Measurements from ENCODE around the gene MYO1B. TPM values are rescaled to one million over a fixed set of nuclear protein-coding genes. Genes with fewer than 3 reads are reported as not detected.

Gene MYO1B
- total and polyA plus RNA-seq, 7 experiments from 2014 or later: 0.43 to 14.9 (median 0.54) TPM

GRCh38 chr2:191230174-191230573 lies 15.0 kb upstream of the MYO1B start:
- H3K36me3 ChIP-seq (ENCODE audit: control insufficient read depth in 2 of 3, insufficient read depth in 3 of 3, low read length in 3 of 3): no peaks in the 10 kb centered on the region
- H3K27me3 Mint-ChIP-seq: no peaks in the 10 kb centered on the region
- intact Hi-C loops (cut with micrococcal nuclease): no loop called here
- H3K27ac Mint-ChIP-seq: no peak overlapping the region
- ATAC-seq (no peak), DNase-seq (no peak)
- H3K36me3 Mint-ChIP-seq: no peaks in the 10 kb centered on the region
- H3K4me3 Mint-ChIP-seq: no peak overlapping the region
- no peaks in the 10 kb centered on the region for H3K27me3 ChIP-seq (ENCODE audit: control insufficient read depth in 2 of 2, insufficient read depth in 2 of 2, low read length in 2 of 2)
- H3K9me3 ChIP-seq (ENCODE audit: control insufficient read depth in 2 of 3, low read length in 3 of 3): no peaks in the 10 kb centered on the region
- H3K27ac ChIP-seq (ENCODE audit: low read depth, low read length): no peak overlapping the region
- H3K4me1 Mint-ChIP-seq: no peaks in the 10 kb centered on the region
- H3K4me3 ChIP-seq (ENCODE audit: low read length): no peak overlapping the region
- ChIA-PET CTCF (no interaction called here), POLR2A (no interaction called here)
- no peaks in the 10 kb centered on the region for H3K4me1 ChIP-seq (ENCODE audit: control insufficient read depth in 2 of 2, insufficient read depth in 2 of 2, low read length in 2 of 2)
- peaks cover 0 to 4% (median 0%) of the 10 kb centered on the region in 11 donors for H3K9me3 Mint-ChIP-seq

DNA sequence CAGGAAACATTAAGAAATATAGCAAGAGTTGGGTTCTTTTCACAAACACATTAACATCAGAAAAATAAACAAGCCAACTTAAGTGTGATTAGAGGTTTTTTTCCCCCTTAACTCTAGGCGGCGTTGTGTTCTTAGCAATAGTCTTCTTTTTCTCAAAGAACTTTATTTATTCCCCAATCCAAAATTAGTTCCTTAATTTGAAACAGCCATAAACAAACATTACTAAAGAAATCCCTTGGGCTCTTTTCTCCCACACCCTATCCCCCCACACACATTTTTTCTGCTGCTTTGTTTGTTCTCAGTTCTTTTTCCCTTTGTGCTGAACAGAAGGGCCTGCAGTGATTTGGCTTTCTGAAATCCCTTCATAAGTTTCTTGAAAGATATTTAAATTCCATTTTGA lies 13.2 kb upstream of the MYO1B start:
- Histone ChIP-seq H3K4me1 (ENCODE audit: control insufficient read depth in 2 of 2, insufficient read depth in 2 of 2, low read length in 2 of 2) (no peaks in the 10 kb centered on the region), H3K9me3 (ENCODE audit: control insufficient read depth in 2 of 3, low read length in 3 of 3) (no peaks in the 10 kb centered on the region), H3K36me3 (ENCODE audit: control insufficient read depth in 2 of 3, insufficient read depth in 3 of 3, low read length in 3 of 3) (no peaks in the 10 kb centered on the region), H3K27me3 (ENCODE audit: control insufficient read depth in 2 of 2, insufficient read depth in 2 of 2, low read length in 2 of 2) (no peaks in the 10 kb centered on the region), H3K4me3 (ENCODE audit: low read length) (no peak overlapping the region), H3K27ac (ENCODE audit: low read depth, low read length) (no peak overlapping the region)
- Mint-ChIP-seq H3K4me1 (no peaks in the 10 kb centered on the region), H3K36me3 (no peaks in the 10 kb centered on the region), H3K9me3 (peaks cover 0 to 4% (median 0%) of the 10 kb centered on the region in 11 donors), H3K27me3 (no peaks in the 10 kb centered on the region), H3K27ac (no peak overlapping the region), H3K4me3 (no peak overlapping the region)
- ATAC-seq: no peak
- ChIA-PET POLR2A (no interaction called here), CTCF (no interaction called here)
- intact Hi-C loops (cut with micrococcal nuclease): no loop called here
- no peak for DNase-seq

GRCh38 chr2:191233533-191233932 lies 11.7 kb upstream of the MYO1B start:
- CTCF ChIA-PET: no interaction called here
- H3K4me3 ChIP-seq (ENCODE audit: low read length): no peak overlapping the region

DNA sequence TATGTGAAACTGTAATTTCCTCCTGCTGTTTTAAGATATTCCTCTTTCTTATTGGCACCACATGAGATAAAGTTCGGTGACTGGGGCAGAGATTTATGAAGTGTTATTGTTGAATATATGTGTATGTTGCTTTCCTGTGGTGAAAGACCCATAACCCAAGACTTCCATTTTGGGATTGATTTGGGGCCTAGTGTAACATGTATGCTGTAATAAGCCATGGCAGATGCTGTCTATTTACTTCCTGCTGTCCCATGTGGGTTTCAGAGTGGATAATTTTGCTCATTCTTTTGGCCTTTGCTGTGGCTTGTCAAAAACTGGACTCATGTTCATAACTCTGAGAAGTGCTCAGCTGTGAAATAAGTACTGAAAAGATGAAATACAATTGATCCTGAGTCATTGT lies 10.8 kb upstream of the MYO1B start:
- no peak for DNase-seq
- no peaks in the 10 kb centered on the region for H3K36me3 Mint-ChIP-seq
- no peaks in the 10 kb centered on the region for H3K27me3 Mint-ChIP-seq
- H3K4me1 Mint-ChIP-seq: no peaks in the 10 kb centered on the region
- H3K36me3 ChIP-seq (ENCODE audit: control insufficient read depth in 2 of 3, insufficient read depth in 3 of 3, low read length in 3 of 3): no peaks in the 10 kb centered on the region
- CTCF ChIA-PET: no interaction called here
- no peaks in the 10 kb centered on the region for H3K4me1 ChIP-seq (ENCODE audit: control insufficient read depth in 2 of 2, insufficient read depth in 2 of 2, low read length in 2 of 2)
- H3K9me3 Mint-ChIP-seq: peaks cover 0 to 4% (median 0%) of the 10 kb centered on the region in 11 donors
- POLR2A ChIA-PET: no interaction called here
- ATAC-seq: no peak
- no peak overlapping the region for H3K27ac Mint-ChIP-seq
- H3K4me3 Mint-ChIP-seq: no peak overlapping the region
- no peaks in the 10 kb centered on the region for H3K27me3 ChIP-seq (ENCODE audit: control insufficient read depth in 2 of 2, insufficient read depth in 2 of 2, low read length in 2 of 2)
- H3K27ac ChIP-seq (ENCODE audit: low read depth, low read length): no peak overlapping the region
- no peaks in the 10 kb centered on the region for H3K9me3 ChIP-seq (ENCODE audit: control insufficient read depth in 2 of 3, low read length in 3 of 3)
- no peak overlapping the region for H3K4me3 ChIP-seq (ENCODE audit: low read length)
- intact Hi-C loops (cut with micrococcal nuclease): no loop called here

More at GRCh38 chr2:191233533-191233932, 11.7 kb upstream of the MYO1B start:
- Mint-ChIP-seq H3K9me3 (peaks cover 0 to 4% (median 0%) of the 10 kb centered on the region in 11 donors), H3K36me3 (no peaks in the 10 kb centered on the region), H3K27ac (no peak overlapping the region), H3K4me1 (no peaks in the 10 kb centered on the region), H3K4me3 (no peak overlapping the region), H3K27me3 (no peaks in the 10 kb centered on the region)
- Histone ChIP-seq H3K9me3 (ENCODE audit: control insufficient read depth in 2 of 3, low read length in 3 of 3) (no peaks in the 10 kb centered on the region), H3K4me1 (ENCODE audit: control insufficient read depth in 2 of 2, insufficient read depth in 2 of 2, low read length in 2 of 2) (no peaks in the 10 kb centered on the region), H3K27ac (ENCODE audit: low read depth, low read length) (no peak overlapping the region), H3K36me3 (ENCODE audit: control insufficient read depth in 2 of 3, insufficient read depth in 3 of 3, low read length in 3 of 3) (no peaks in the 10 kb centered on the region), H3K27me3 (ENCODE audit: control insufficient read depth in 2 of 2, insufficient read depth in 2 of 2, low read length in 2 of 2) (no peaks in the 10 kb centered on the region)
- intact Hi-C loops (cut with micrococcal nuclease): no loop called here
- ATAC-seq (no peak), DNase-seq (no peak)
- POLR2A ChIA-PET: no interaction called here

- ATAC-seq (no peak), DNase-seq (no peak)
- ChIA-PET POLR2A (interaction anchor here (1.3 kb wide), 1 partner anchor 34 kb away, joined by 3 read pairs; no protein-coding TSS in a partner anchor), CTCF (no interaction called here)
- intact Hi-C loops (cut with micrococcal nuclease): loop anchor here in 1 of 2 donors (10.0 kb wide), 1 partner anchor 284 kb away; no protein-coding TSS in a partner anchor
- Histone ChIP-seq H3K27ac (ENCODE audit: low read depth, low read length) (no peak overlapping the region), H3K36me3 (ENCODE audit: control insufficient read depth in 2 of 3, insufficient read depth in 3 of 3, low read length in 3 of 3) (no peaks in the 10 kb centered on the region), H3K4me1 (ENCODE audit: control insufficient read depth in 2 of 2, insufficient read depth in 2 of 2, low read length in 2 of 2) (no peaks in the 10 kb centered on the region), H3K9me3 (ENCODE audit: control insufficient read depth in 2 of 3, low read length in 3 of 3) (peaks cover 0 to 6% (median 0%) of the 10 kb centered on the region in 3 experiments), H3K4me3 (ENCODE audit: low read length) (no peak overlapping the region), H3K27me3 (ENCODE audit: control insufficient read depth in 2 of 2, insufficient read depth in 2 of 2, low read length in 2 of 2) (no peaks in the 10 kb centered on the region)
- Mint-ChIP-seq H3K36me3 (peaks cover 0 to 4% (median 0%) of the 10 kb centered on the region in 5 donors), H3K27me3 (peaks cover 0 to 20% (median 0%) of the 10 kb centered on the region in 5 donors), H3K9me3 (peaks cover 0 to 7% (median 0%) of the 10 kb centered on the region in 11 donors), H3K27ac (no peak overlapping the region), H3K4me1 (peaks cover 0 to 4% (median 0%) of the 10 kb centered on the region in 7 donors), H3K4me3 (no peak overlapping the region)
These were observed 4.3 kb upstream of the MYO1B start for GRCh38 chr2:191240871-191241270.

DNA sequence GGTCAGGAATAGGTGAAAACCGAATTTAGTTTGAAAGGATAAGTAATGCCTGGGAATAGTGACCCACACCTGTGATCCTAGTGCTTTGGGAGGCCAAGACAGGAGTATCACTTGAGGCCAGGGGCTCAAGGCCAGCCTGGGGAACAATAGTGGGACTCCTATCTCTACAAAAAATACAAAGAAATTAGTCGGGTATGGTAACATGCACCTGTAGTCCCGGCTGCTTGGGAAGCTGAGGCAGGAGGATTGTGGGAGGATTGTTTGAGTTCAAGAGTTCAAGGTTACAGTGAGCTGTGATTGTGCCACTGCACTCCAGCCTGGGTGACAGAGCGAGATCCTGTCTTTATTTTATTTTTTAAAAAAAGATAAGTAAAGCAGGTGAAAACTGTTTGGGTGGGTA lies 3.8 kb upstream of the MYO1B start:
- H3K4me1 Mint-ChIP-seq: peaks cover 3 to 8% (median 5%) of the 10 kb centered on the region in 7 donors
- Histone ChIP-seq H3K9me3 (ENCODE audit: control insufficient read depth in 2 of 3, low read length in 3 of 3) (peaks cover 0 to 6% (median 0%) of the 10 kb centered on the region in 3 experiments), H3K4me3 (ENCODE audit: low read length) (no peak overlapping the region), H3K36me3 (ENCODE audit: control insufficient read depth in 2 of 3, insufficient read depth in 3 of 3, low read length in 3 of 3) (no peaks in the 10 kb centered on the region), H3K27ac (ENCODE audit: low read depth, low read length) (no peak overlapping the region), H3K4me1 (ENCODE audit: control insufficient read depth in 2 of 2, insufficient read depth in 2 of 2, low read length in 2 of 2) (no peaks in the 10 kb centered on the region), H3K27me3 (ENCODE audit: control insufficient read depth in 2 of 2, insufficient read depth in 2 of 2, low read length in 2 of 2) (no peaks in the 10 kb centered on the region)
- no peak overlapping the region for H3K4me3 Mint-ChIP-seq
- H3K36me3 Mint-ChIP-seq: peaks cover 0 to 4% (median 0%) of the 10 kb centered on the region in 5 donors
- DNase-seq (no peak), ATAC-seq (no peak)
- intact Hi-C loops (cut with micrococcal nuclease): loop anchor here in 1 of 2 donors (10.0 kb wide), 1 partner anchor 283 kb away; no protein-coding TSS in a partner anchor
- peaks cover 0 to 23% (median 5%) of the 10 kb centered on the region in 5 donors for H3K27me3 Mint-ChIP-seq
- CTCF ChIA-PET: no interaction called here
- no peak overlapping the region for H3K27ac Mint-ChIP-seq
- H3K9me3 Mint-ChIP-seq: peaks cover 0 to 7% (median 0%) of the 10 kb centered on the region in 11 donors
- POLR2A ChIA-PET: no interaction called here

DNA sequence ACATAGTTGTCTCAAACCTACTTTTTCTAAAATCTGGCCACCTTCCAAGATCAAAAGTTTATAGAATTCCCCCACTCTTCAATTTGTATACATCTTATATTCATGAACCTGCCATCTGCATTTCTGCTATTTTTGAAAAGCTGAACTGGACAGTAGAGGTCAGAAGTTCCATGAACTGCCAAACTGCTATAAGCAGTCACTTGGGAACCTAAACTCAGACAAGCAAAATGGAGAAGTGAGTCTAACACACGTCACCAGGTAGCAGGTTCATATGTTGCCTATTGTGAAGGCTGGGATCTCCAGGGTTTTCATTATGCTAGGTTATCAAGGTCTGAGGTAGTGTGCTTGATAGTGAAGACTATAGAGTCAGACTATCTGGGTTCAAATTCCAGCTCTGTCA lies 2.0 kb upstream of the MYO1B start:
- Histone ChIP-seq H3K27me3 (ENCODE audit: control insufficient read depth in 2 of 2, insufficient read depth in 2 of 2, low read length in 2 of 2) (peaks cover 0 to 4% of the 10 kb centered on the region in 2 donors), H3K4me1 (ENCODE audit: control insufficient read depth in 2 of 2, insufficient read depth in 2 of 2, low read length in 2 of 2) (no peaks in the 10 kb centered on the region), H3K4me3 (ENCODE audit: low read length) (no peak overlapping the region), H3K27ac (ENCODE audit: low read depth, low read length) (no peak overlapping the region), H3K36me3 (ENCODE audit: control insufficient read depth in 2 of 3, insufficient read depth in 3 of 3, low read length in 3 of 3) (no peaks in the 10 kb centered on the region), H3K9me3 (ENCODE audit: control insufficient read depth in 2 of 3, low read length in 3 of 3) (peaks cover 0 to 6% (median 0%) of the 10 kb centered on the region in 3 experiments)
- ChIA-PET CTCF (no interaction called here), POLR2A (no interaction called here)
- H3K27ac Mint-ChIP-seq: peak overlapping the region in 1 of 9 donors; percentile 16
- H3K4me1 Mint-ChIP-seq: peaks cover 6 to 16% (median 9%) of the 10 kb centered on the region in 7 donors
- intact Hi-C loops (cut with micrococcal nuclease): loop anchor here in 1 of 2 donors (10.0 kb wide), 1 partner anchor 282 kb away; no protein-coding TSS in a partner anchor
- ATAC-seq (no peak), DNase-seq (no peak)
- H3K4me3 Mint-ChIP-seq: no peak overlapping the region
- peaks cover 0 to 6% (median 0%) of the 10 kb centered on the region in 5 donors for H3K36me3 Mint-ChIP-seq
- H3K27me3 Mint-ChIP-seq: peaks cover 6 to 37% (median 20%) of the 10 kb centered on the region in 5 donors
- peaks cover 0 to 7% (median 0%) of the 10 kb centered on the region in 11 donors for H3K9me3 Mint-ChIP-seq
